ENCODE data around the gene DUSP9.

DNA sequence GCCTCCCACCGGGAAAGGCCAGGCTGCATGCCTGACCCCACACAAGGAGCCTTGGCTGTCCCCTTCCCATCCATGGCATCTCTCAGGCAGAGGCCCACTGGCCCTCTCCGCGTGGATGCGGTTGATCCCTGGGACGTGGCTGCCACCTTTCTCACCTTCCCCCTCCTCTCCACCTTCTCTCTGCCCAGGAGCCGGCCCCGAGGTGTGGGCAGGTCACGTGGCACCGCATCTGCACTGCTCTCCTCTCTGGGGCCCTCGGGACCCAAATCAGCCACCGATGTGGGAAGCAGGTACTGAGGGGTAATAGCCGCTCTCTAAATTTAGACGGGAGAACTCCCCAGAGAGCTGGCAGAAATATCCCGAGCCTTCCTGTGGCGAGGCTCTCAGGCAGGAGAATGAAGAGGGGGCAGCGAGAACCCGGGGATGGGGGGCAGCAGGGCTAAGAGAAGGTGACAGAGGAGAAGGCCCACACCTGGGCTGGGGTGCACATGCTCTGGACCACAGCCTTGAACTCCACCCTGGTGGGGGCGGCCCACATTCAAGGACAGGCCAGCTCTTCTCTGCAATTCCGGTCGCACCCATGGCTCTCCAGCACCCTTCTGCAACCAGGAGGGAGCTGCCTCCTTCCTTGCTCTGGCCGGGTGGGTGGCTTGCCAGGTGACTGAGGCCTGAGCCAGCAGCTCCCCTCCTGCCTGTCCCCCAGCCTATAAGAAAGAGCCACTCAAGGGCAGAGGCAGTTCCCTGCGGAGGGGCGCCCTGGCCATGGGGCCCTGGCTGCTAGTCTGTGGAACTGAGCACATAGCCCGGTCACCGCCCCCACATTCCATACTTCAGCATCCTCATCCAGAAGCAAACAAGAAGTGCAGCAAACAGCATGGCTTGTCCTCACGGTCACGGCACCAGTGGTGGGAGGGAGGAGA lies 9.6 kb upstream of the DUSP9 start:
- TF ChIP-seq, protein P1, sequence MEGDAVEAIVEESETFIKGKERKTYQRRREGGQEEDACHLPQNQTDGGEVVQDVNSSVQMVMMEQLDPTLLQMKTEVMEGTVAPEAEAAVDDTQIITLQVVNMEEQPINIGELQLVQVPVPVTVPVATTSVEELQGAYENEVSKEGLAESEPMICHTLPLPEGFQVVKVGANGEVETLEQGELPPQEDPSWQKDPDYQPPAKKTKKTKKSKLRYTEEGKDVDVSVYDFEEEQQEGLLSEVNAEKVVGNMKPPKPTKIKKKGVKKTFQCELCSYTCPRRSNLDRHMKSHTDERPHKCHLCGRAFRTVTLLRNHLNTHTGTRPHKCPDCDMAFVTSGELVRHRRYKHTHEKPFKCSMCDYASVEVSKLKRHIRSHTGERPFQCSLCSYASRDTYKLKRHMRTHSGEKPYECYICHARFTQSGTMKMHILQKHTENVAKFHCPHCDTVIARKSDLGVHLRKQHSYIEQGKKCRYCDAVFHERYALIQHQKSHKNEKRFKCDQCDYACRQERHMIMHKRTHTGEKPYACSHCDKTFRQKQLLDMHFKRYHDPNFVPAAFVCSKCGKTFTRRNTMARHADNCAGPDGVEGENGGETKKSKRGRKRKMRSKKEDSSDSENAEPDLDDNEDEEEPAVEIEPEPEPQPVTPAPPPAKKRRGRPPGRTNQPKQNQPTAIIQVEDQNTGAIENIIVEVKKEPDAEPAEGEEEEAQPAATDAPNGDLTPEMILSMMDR (IDR thresholded peaks at IDR 0.05; ENCODE audit: low read depth, low read length, poor library complexity, severe bottlenecking): no peak
- TF ChIP-seq EZH2phosphoT487 (IDR thresholded peaks at IDR 0.05; ENCODE audit: borderline replicate concordance, low read length): no peak

Data from DOHH2 (cell line).